ENCODE data around the gene INPP4B. TPM values are rescaled to one million over a fixed set of nuclear protein-coding genes. Genes with fewer than 3 reads are reported as not detected.
A peak's percentile ranks its signal among the peaks of the same experiment; 100 is the strongest.

The INPP4B gene
- total RNA-seq, 3 donors from 2014 or later: 15.8 to 113 (median 93.4) TPM

DNA sequence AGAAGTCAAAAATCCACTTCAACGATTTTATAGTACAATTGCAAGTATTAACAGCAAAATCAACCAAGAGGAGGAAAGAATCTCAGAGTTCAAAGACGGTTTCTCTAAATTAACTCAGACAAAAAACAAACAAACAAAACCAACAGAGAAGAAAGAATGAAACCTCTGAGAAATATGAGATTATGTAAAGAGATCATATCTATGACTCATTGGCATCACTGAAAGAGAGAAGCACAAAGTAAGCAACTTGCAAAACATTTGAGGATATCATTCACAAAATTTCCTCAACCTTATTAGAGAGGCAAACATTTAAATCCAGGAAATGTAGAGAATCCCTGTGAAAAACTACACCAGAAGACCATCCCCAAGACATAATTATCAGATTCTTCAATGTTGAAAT, 370.4 kb downstream of the INPP4B start:
- Histone ChIP-seq H3K4me1 (no peaks in the 10 kb centered on the region), H3K27ac (no peak overlapping the region), H3K36me3 (no peaks in the 10 kb centered on the region), H3K4me3 (no peak overlapping the region), H3K27me3 (no peaks in the 10 kb centered on the region), H3K9me3 (no peaks in the 10 kb centered on the region)
- no peak for DNase-seq (ENCODE audit: low spot score in 2 of 2)
- TF ChIP-seq CTCF (IDR thresholded peaks at IDR 0.05) (no peak), POLR2AphosphoS5 (IDR thresholded peaks at IDR 0.05) (no peak), POLR2A (IDR thresholded peaks at IDR 0.05) (no peak)
- intact Hi-C loops (cut with DNase I; ENCODE audit: low total_unique reads): no loop called here

GRCh38 chr4:142474398-142475087, 371.6 kb downstream of the INPP4B start:
- H3K4me1 ChIP-seq: no peaks in the 10 kb centered on the region
- no peaks in the 10 kb centered on the region for H3K36me3 ChIP-seq
- H3K4me3 ChIP-seq: peak overlapping the region in 2 of 3 donors; percentile 36 to 47
- no peaks in the 10 kb centered on the region for H3K9me3 ChIP-seq
- intact Hi-C loops (cut with DNase I; ENCODE audit: low total_unique reads): no loop called here
- no peaks in the 10 kb centered on the region for H3K27me3 ChIP-seq
- peak; percentile 22 to 66 for DNase-seq (ENCODE audit: low spot score in 2 of 2)
- H3K27ac ChIP-seq: peak overlapping the region; percentile 66 to 78
- TF ChIP-seq CTCF (IDR thresholded peaks at IDR 0.05): no peak

GRCh38 chr4:142473960-142474338, 372.2 kb downstream of the INPP4B start:
- Histone ChIP-seq H3K4me3 (peak overlapping the region in 2 of 3 donors; percentile 36 to 47), H3K36me3 (no peaks in the 10 kb centered on the region), H3K27ac (peak overlapping the region; percentile 66 to 78), H3K9me3 (no peaks in the 10 kb centered on the region), H3K4me1 (no peaks in the 10 kb centered on the region), H3K27me3 (no peaks in the 10 kb centered on the region)
- intact Hi-C loops (cut with DNase I; ENCODE audit: low total_unique reads): no loop called here
- no peak for TF ChIP-seq POLR2A (IDR thresholded peaks at IDR 0.05)
- TF ChIP-seq POLR2AphosphoS5 (IDR thresholded peaks at IDR 0.05): no peak
- DNase-seq (ENCODE audit: low spot score in 2 of 2): no peak

- Histone ChIP-seq H3K4me3 (peak overlapping the region in 2 of 3 donors; percentile 36 to 47), H3K9me3 (no peaks in the 10 kb centered on the region), H3K36me3 (no peaks in the 10 kb centered on the region), H3K27me3 (no peaks in the 10 kb centered on the region), H3K4me1 (no peaks in the 10 kb centered on the region), H3K27ac (peak overlapping the region; percentile 66 to 78)
- no peak for TF ChIP-seq CTCF (IDR thresholded peaks at IDR 0.05)
- TF ChIP-seq POLR2AphosphoS5 (IDR thresholded peaks at IDR 0.05): no peak
- no peak for TF ChIP-seq POLR2A (IDR thresholded peaks at IDR 0.05)
- peak in 1 of 2 donors; percentile 62 for DNase-seq (ENCODE audit: low spot score in 2 of 2)
- intact Hi-C loops (cut with DNase I; ENCODE audit: low total_unique reads): no loop called here
These were observed 372.7 kb downstream of the INPP4B start for GRCh38 chr4:142473218-142473959.

- Histone ChIP-seq H3K4me3 (no peak overlapping the region), H3K4me1 (no peaks in the 10 kb centered on the region), H3K36me3 (no peaks in the 10 kb centered on the region), H3K27me3 (no peaks in the 10 kb centered on the region), H3K9me3 (no peaks in the 10 kb centered on the region), H3K27ac (no peak overlapping the region)
- no peak for DNase-seq (ENCODE audit: low spot score in 2 of 2)
- intact Hi-C loops (cut with DNase I; ENCODE audit: low total_unique reads): no loop called here
- TF ChIP-seq POLR2A (IDR thresholded peaks at IDR 0.05): no peak
- no peak for TF ChIP-seq POLR2AphosphoS5 (IDR thresholded peaks at IDR 0.05)
- no peak for TF ChIP-seq CTCF (IDR thresholded peaks at IDR 0.05)
These were observed 379.0 kb downstream of the INPP4B start for GRCh38 chr4:142467088-142467487.

Measured in breast epithelium (tissue), 4 donors.